GM21529 (cell line): ENCODE measurements around the gene NUDT21.
A peak's percentile ranks its signal among the peaks of the same experiment; 100 is the strongest.
"Not testable (repeated sequence)": the region's sequence is repeated elsewhere in the genome, so short reads cannot be mapped to it uniquely, and the experiment has no call there.

ENCODE experiments used
- ATAC-seq: cut with Tn5 transposase; IDR thresholded peaks from one replicate; pipeline ENCODE4 v1.9.1; 2021; ENCODE audit not compliant: unreplicated experiment

NUDT21 gene

DNA sequence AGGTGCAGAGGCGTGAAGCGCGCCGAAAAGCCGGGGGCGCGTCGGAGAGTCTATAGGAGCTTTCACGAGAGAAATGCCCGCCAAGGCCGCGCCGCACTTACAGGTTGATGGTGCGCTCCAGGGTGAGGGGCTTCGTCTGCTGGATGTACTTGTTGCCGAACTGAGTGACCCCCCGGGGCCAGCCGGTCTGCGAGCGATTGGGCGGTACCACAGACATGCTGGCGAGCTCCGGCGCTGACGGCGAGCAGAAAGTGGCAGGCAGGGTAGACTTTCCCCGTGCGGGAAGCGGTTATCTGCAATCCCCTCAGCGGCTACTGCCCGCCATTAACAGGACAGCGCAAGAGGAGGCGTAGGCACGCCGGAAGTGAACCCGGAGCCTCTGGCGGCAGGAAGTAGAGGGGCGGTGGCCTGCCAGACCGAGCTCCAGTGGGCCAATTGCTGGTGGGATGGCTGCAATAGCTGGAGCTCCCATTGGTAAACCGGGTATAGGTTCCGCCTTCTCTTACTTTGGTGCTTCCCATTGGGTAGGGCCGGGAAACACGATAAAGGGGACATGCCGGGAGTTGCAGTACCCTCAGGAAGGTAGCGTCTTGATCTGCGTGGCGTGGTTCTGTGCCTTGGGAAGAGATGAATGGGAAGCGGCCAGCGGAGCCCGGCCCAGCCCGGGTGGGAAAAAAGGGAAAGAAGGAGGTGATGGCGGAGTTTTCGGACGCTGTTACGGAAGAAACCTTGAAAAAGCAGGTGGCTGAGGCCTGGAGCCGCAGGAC, at the start of gene NUDT21, which contains the start of gene OGFOD1:
NUDT21 (minus strand) TSS at position 347 of the 767 bp plus-strand sequence; CDS start at position 217, 130 bp downstream.
OGFOD1 (plus strand) TSS at position 569 of the 767 bp plus-strand sequence; CDS start at position 628, 59 bp downstream.
- ATAC-seq = peak; percentile 98

DNA sequence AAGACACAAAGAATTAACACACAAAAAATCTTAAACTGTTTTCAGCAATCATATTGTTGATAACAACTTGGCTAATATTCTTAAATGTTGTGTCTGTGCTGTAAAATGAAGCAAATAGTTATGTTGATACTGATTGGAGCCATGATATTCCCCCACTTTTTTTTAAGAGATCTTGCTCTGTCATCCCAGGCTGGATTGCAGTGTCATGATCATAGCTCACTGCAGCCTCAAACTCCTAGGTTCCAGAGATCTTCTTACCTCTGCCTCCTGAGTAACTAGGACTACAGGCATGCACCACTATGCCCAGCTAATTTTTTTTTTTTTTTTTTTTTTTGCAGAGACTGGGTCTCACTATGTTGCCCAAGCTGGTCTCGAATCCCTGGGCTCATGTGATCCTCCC, 42.7 kb upstream of the NUDT21 start:
- ATAC-seq = no peak

DNA sequence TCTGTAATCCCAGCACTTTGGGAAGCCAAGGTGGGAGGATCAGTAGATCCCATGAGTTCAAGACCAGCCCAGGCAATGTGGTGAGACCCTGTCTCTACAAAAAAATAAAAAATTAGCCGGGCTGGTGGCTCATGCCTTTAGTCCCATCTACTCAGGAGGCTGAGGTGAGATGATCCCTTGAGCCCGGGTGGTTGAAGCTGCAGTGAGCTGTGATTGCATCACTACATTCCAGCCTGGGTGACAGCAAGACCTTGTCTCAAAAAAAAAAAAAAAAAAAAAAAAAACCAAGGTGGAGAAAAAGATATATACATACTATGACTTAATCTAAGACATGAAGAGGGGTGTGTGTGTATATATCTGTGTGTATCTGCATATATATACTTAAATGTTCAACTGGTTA, 42.0 kb upstream of the NUDT21 start:
- no peak for ATAC-seq

DNA sequence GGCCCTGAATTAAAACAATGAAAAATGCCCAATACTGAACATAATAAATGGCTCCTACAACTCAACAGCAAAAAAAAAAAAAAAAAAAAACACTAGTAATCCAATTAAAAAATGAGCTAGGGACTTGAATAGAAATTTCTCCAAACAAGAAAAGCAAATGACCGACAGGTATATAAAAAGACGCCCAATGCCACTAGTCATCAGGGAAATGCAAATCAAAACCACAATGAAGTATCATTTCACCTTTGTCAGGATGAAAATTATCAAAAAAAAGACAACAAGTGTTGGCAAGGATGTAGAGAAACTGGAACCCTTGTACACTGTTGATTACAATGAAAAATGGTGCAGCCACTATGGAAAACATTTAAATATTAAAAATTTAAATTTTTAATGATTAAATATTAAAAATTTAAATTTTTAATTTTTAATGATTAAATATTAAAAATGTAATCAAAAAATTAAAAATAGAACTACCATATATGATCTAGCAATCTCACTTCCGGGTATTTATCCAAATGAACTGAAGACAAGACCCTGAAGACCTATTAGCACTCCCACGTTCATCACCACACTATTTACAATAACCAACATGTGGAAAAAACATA, 40.6 kb upstream of the NUDT21 start:
- no peak for ATAC-seq

DNA sequence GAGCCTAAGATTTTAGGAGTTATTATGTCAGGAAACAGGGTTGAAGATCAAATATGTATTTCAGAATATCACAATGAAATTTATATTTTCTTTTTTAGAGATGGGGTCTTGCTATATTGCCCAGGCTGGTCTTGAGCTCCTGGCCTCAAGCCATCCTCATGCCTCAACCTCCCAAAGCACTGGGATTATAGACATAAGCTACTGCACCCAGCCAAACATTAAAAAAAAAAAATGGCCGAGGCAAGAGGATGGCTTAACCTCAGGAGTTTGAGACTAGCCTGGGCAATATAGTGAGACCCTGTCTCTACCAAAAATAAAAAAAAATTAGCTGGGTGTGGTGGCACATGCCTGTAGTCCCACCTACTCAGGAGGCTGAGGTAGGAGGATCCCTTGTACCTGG, 37.7 kb upstream of the NUDT21 start:
- ATAC-seq = not testable (repeated sequence)

DNA sequence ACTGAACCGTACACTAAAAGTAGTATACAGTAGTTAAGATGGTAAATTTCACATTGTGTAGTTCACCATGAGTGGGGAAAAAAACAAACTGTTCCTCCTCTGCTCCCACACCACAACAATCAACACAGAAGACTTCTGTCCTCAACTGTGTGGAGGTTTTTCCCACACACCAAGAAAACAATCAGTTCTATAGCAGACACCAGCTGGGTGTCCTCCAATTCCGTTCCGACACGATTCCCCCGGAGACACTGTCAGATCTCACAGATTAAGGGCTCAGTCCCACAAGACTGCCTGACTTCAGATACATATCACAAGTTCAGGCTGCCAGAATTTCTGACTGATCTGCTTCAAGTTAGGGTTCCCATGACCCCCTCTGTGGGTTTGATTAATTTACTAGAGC, 36.9 kb upstream of the NUDT21 start:
- no peak for ATAC-seq

DNA sequence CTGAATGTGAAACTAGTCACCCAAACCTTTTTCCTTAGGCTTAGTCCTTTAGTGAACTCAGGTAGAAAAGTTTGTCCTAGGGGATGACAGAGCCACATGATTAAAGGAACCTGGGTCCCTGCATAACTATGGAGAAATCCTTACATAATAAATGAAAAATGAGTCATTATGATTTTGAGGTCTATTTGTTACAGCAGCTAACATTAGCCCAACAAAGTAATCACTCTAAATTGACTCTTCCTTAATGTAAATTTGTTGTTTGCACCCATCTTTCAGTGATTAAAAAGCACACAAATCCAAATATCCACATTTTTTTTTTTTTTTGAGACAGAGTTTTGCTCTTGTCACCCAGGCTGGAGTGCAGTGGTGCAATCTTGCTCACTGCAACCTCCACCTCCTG, 32.3 kb upstream of the NUDT21 start:
- no peak for ATAC-seq

DNA sequence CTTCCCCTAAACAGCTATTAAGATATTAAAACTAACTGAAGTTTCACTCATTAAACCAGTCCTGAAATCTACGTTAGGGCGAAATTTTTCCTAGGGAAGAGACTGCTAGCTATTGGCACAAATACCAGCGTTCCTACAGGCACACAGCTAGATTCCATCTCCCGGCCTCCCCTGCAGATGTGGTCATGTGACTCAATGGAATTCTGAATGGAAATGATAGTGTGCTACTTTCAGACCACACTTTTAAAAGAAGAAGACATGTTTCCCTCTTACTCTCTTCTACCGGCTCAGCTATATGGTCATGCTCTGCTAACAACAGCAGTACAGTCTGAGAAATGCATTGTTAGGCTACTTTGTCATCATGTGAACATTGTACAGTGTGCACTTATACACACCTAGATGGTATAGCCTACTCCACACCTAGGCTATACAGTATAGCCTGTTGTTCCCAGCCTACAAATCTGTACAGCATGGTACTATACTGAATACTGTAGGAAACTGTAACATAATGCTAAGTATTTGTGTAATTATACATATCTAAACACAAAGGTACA, 31.6 kb upstream of the NUDT21 start:
- ATAC-seq = no peak

DNA sequence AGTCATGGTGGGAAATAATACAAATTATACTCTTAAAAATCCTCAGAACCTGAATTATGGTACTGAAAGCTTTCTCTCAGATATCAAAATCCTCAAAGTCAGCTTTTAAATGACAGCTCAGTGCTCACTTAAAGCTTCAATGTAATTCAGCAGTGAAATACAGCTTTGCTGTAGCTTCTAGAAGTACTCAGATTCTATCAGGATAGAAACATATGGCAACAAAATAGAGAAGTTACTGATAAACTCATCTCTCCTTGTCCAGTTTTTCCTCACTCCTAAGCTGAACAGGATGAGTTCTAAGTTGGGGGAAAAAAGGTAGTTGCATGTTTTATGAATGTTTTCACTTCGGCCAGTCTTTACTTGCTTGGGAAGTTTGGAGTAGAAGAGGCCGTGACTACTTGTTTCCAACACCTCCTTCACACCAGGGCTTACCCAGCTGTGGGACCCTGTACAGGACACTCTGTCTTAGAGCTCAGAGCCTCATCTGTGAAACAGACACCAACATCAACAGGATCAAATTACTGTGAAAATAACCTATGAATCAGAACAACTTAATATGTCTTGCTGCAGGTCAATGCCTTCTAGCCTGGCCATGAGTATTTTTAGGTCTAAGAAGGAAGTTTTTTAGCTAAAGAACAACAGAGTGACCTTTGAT, 30.5 kb upstream of the NUDT21 start:
- no peak for ATAC-seq

DNA sequence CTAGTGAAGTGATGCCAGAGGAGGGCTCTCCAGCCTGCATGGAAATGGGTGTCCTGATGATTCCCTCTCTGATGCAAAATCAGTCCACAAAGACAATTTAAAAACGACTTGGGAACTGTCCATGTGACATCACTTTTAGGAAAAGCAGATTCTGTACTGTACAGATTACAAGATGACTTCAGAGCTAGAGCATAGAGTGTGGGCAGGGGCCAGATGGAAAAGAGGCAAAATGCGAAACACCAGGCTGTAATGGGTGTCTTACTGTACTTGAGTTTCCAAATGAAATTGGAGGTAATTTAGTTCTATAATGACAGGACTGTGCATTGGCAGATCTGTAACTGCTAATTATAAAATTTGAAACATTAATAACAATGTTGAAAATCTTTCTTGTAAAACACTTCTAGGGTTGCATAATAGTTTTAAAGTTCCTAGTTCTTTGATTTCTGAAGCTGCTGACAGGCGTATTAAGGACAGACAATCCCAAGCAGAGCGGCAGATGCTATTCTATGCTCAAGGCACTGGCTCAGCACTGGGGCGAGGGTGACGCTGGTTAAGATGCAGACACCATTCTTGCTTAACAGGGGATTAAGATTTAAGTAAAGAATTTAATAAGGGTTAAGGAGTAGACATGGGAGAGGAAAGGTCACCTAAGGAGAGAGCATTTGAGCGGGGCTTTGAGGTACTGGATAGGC, 29.8 kb upstream of the NUDT21 start:
- ATAC-seq = no peak

DNA sequence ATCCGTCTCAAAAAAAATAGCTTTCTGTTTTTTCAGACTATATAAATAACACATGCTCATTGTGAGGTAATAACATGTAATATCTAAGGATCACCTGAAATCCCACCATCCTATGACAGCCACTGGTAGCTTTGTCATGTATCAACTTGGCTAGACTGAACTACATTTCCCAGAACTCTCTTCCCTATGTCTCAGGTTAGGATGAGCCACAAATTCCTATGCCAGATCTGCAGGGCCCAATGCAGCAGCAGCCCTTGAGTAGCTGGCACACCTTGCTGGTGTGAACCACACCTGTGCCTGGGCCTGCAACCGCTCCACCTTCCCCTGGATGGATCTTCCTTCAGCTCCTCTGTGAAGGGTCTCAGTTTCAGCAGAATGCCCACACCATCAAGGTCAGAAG, 28.3 kb upstream of the NUDT21 start:
- ATAC-seq = no peak

DNA sequence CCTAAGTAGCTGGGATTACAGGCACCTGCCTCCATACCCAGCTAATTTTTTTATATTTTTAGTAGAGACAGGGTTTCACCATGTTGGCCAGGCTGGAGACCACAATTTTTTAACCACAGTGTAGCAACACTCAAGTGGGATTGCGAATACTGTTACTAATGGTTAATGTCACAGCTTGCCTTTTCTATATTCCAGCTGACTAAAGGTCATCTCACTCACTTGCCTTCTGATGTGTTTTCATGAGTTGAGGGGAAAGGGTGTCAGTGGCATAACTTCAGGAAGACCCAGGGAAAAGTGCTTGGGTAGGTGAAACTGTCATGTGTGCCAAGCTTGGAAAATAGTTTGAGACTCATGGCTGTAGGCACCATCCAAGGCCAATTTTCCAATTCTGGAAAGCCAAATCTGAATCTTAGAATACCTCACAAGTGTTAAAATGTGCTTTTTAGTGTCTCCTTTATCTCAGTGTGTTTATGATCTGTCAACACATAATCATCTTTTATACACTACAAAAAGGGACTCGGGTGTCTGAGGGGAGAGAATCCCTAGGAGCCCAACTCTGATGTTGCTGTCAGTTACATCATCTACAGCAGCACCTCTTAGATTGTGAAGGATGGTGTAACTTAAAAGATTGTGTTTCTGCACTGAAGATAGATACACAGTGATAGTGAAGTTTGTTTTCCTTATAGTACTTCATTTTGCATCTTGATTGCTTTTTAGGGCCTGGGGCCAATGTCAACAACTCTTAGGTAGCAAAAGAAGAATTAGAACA, 27.3 kb upstream of the NUDT21 start:
- ATAC-seq = no peak

DNA sequence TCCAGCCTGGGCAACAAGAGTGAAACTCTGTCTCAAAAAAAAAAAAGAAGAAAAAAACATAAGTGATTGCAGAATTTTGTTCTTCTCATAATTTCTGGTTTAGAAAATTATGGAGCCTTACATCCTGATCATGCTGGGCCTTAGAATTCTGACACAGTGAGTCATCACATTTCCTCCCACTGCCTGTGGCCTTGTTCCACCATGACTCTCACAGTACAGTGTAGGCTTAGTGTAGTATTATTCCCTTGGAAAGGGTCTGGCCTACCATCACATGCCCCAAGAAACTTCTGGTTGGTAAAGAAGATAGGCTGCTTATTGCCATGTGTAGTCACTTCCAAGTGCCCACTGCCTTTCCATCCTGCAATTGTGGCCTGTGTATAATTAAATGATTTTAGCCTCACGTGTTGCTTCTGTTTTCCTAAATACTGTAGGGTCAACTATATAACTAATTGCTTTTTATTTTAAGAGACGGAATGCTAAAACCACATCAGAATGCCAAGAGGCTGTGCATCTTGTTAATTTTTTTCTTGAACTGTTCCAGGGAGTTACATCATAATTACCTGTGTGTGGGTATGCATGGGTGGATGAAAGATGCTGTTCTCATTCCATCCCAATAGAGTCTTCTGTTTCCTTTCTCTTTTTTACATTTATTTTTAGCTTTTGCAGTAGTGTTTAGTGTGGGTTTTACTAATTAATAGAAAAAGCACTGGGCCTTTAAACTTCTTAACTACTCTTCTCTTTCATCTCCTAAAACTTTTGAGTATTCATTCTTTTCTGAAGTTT, 26.2 kb upstream of the NUDT21 start:
- no peak for ATAC-seq

DNA sequence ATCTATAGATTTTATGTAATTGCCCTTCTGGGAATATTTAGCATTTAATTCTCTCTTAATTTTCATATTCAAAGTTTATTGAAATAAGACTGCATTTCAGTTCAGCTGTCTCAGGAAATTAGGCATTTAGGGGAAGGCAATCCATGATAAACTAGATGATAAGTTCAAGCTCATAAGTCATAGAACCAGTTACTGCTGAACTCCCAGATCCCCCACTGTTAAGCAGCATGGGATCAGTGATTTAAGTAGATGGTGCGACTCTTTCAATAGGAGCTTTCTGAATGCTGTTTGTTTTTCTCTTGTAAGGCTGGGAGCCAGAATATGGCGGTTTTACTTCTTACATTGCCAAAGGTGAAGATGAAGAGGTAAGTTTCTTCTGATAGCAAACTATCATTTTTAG, 24.1 kb upstream of the NUDT21 start:
- no peak for ATAC-seq

DNA sequence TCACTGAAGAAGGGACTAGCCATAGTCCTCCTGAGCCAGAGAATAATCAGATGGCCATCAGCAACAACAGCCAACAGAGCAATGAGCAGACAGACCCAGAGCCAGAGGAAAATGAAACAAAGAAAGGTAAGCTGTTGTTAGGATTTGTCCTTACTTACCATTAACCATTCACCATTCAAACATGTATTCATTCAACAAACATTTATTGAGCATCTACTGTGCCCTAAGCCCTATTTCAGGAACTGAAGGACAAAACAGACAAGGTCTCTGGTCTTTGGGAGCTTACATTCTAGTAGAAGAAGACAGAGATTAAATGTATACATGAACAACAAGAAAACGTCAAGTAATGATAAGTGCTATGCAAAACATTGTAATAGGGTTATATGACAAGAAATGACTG, 19.5 kb upstream of the NUDT21 start:
- no peak for ATAC-seq

DNA sequence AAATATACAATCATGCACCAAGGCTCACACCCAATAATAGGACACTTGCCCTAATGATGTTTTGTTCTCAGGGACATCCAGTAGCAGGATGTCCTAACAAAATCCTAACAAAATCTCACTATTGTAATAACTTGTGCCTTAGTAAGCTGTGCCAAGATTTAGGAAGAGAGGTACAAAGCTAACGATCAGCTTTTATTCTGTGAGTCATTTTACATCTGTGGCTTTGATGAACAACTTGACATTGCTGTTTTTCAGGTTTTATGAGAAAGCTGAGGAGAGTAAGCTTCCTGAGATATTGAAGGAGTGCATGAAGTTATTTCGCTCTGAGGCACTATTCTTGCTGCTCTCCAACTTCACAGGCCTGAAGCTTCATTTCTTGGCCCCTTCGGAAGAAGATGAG, 19.1 kb upstream of the NUDT21 start:
- ATAC-seq = no peak

DNA sequence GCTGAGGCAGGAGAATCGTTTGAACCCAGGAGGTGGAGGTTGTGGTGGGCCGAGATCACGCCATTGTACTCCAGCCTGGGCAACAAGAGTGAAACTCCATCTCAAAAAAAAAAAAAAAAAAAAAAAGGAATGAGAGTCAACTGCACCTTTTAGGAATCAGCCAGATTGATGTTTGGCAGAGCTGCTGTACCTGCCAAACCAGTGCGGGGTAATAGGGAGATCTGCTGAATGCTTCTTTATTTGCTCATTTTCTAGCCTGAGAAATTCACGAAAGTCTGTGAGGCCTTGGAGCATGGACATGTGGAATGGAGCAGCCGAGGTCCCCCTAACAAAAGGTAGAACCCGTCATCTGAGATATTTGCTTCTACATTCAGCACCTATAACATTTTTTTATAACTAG, 18.6 kb upstream of the NUDT21 start:
- ATAC-seq = no peak

DNA sequence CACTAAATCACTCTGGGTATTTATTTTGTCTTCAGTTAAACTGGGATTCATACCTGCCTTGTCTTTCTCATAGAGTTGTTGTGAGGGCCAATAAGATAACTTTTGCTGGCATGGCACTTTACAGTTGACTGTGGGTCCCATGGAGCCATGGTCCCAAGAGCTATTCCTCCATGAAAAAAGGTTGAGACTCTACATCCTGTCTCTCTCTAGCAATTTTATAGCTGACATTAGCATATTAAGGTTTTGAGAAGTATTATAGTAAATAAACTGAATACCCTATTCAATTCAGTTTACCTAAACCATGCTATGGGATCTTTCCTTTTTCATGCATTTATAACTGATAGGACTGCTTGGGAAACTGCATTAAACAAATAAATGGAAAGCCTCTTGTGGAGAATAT, 17.7 kb upstream of the NUDT21 start:
- no peak for ATAC-seq

DNA sequence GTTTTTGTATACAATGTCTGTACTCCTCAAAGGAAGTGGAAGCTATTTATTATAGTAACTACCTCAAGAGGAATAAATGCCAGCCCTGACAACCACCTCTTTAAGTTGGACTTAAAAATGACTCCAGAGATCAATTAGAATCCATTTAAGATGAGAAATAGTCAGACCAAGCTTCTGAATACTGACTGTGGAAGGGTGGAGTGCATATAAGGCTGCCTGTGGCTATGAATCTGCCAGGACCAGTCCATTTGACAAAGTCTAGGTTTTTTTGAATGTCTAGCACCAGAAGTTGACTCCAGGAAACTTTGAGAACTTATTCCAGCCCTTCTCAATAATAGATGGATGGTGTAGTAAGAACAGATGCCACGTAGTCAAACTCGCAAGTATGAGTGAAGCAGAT, 15.2 kb upstream of the NUDT21 start:
- ATAC-seq = no peak

DNA sequence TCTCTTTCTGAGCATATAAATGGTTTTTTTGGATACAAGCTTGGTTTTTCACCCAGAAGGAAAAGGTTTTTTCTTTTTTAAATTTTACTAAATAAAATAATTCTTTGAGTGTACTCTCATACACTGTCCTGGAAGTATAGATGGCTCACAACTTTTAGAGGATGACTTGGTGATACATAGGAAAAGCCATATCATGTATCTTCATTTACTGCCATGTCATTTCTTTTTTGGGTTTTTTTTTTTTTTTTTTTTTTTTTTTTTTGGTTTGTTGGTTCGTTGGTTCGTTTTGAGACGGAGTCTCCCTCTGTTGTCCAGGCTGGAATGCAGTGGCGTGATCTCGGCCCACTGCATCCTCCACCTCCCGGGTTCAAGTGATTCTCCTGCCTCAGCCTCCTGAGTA, 12.0 kb upstream of the NUDT21 start:
- ATAC-seq = no peak
